HG02852 (cell line): ENCODE measurements around the gene KBTBD8.

Experiments
- ATAC-seq: cut with Tn5 transposase; IDR thresholded peaks from one replicate; pipeline ENCODE4 v1.9.1; 2021; ENCODE audit warnings: mild to moderate bottlenecking, moderate library complexity; ENCODE audit not compliant: unreplicated experiment

Gene KBTBD8

GRCh38 chr3:66998113-66998903 is at the start of gene KBTBD8:
Gene KBTBD8 (plus strand): TSS chr3:66998307. CDS start chr3:66998356, 49 bp downstream.
- ATAC-seq, result peak; percentile 90

GRCh38 chr3:66948838-66949237 is 49.3 kb upstream of the KBTBD8 start:
- ATAC-seq, result no peak

GRCh38 chr3:66949898-66950297 is 48.2 kb upstream of the KBTBD8 start:
- ATAC-seq, result no peak

GRCh38 chr3:66952357-66952756 is 45.8 kb upstream of the KBTBD8 start:
- ATAC-seq, result no peak

- ATAC-seq, result no peak
Measured at GRCh38 chr3:66953934-66954445, 44.1 kb upstream of the KBTBD8 start.

- no peak for ATAC-seq
Measured at GRCh38 chr3:66956742-66957141, 41.4 kb upstream of the KBTBD8 start.

GRCh38 chr3:66957367-66957766 is 40.7 kb upstream of the KBTBD8 start:
- ATAC-seq, result no peak

GRCh38 chr3:66958067-66958466 is 40.0 kb upstream of the KBTBD8 start:
- ATAC-seq, result no peak

GRCh38 chr3:66962664-66963063 is 35.4 kb upstream of the KBTBD8 start:
- ATAC-seq, result no peak

GRCh38 chr3:66971245-66971644 is 26.9 kb upstream of the KBTBD8 start:
- ATAC-seq, result no peak

- peak; percentile 99 for ATAC-seq
Measured at GRCh38 chr3:66971891-66972551, 26.1 kb upstream of the KBTBD8 start.

GRCh38 chr3:66980791-66981190 is 17.3 kb upstream of the KBTBD8 start:
- no peak for ATAC-seq

GRCh38 chr3:66983101-66983500 is 15.0 kb upstream of the KBTBD8 start:
- ATAC-seq, result no peak

GRCh38 chr3:66985336-66985920 is 12.7 kb upstream of the KBTBD8 start:
- no peak for ATAC-seq

GRCh38 chr3:66986406-66986805 is 11.7 kb upstream of the KBTBD8 start:
- ATAC-seq, result no peak

- no peak for ATAC-seq
Measured at GRCh38 chr3:66989241-66989640, 8.9 kb upstream of the KBTBD8 start.

- ATAC-seq, result peak; percentile 81
Measured at GRCh38 chr3:66989860-66990696, 8.0 kb upstream of the KBTBD8 start.

- no peak for ATAC-seq
Measured at GRCh38 chr3:66991459-66991858, 6.6 kb upstream of the KBTBD8 start.

GRCh38 chr3:66993082-66993481 is 5.0 kb upstream of the KBTBD8 start:
- ATAC-seq, result no peak

GRCh38 chr3:66994588-66994987 is 3.5 kb upstream of the KBTBD8 start:
- no peak for ATAC-seq

- ATAC-seq, result no peak
Measured at GRCh38 chr3:66996696-66997095, 1.4 kb upstream of the KBTBD8 start.
